ENCODE results near the gene RPL29. TPM values are rescaled to one million over a fixed set of nuclear protein-coding genes. Genes with fewer than 3 reads are reported as not detected.

Gene RPL29
- total and polyA plus RNA-seq, 7 donors = 1,247 to 2,993 (median 2,094) TPM

DNA sequence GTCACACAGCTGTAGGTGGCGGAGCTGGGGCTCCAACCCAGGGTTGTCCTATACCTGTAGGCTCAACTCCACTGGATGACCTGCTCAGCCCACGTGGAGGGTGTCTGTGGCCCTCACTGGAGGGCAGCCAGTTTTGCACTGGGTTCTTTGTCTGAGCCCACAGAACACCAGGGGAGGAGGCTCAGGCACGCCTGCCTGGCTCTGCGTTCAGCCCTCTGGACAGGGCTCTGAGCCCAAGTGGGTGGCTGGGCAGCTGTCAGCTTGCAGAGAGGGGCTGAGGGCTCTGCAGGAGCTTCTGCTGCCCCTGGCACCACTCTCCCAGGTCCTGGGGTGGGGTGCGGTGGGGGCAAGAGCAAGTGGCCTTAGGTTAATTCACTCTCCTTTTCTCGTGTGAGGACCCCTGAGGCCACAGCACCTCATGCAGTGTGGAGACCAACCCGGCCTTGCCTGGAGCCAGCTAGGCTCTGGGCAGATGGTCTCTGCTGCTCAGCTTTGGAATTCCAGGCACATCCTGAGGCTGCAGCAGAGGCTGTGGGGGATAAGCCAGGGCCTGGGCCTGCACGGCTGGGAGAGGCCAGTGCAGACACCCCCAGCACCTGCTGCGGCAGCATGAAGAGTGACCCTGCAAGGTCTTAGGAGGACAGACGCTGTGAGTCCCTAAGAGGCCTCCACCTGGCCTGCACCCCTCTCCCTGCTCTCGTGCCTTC lies 37.2 kb upstream of the RPL29 start:
- no peak for DNase-seq
- Histone ChIP-seq H3K9me3 (no peaks in the 10 kb centered on the region), H3K4me1 (no peaks in the 10 kb centered on the region), H3K27ac (no peak overlapping the region), H3K36me3 (no peaks in the 10 kb centered on the region), H3K4me3 (no peak overlapping the region), H3K27me3 (no peaks in the 10 kb centered on the region)
- intact Hi-C loops (cut with DNase I) = no loop called here
- TF ChIP-seq POLR2AphosphoS5 (IDR thresholded peaks at IDR 0.05) = no peak
- no peak for TF ChIP-seq EP300 (IDR thresholded peaks at IDR 0.05)
- TF ChIP-seq, protein P1, sequence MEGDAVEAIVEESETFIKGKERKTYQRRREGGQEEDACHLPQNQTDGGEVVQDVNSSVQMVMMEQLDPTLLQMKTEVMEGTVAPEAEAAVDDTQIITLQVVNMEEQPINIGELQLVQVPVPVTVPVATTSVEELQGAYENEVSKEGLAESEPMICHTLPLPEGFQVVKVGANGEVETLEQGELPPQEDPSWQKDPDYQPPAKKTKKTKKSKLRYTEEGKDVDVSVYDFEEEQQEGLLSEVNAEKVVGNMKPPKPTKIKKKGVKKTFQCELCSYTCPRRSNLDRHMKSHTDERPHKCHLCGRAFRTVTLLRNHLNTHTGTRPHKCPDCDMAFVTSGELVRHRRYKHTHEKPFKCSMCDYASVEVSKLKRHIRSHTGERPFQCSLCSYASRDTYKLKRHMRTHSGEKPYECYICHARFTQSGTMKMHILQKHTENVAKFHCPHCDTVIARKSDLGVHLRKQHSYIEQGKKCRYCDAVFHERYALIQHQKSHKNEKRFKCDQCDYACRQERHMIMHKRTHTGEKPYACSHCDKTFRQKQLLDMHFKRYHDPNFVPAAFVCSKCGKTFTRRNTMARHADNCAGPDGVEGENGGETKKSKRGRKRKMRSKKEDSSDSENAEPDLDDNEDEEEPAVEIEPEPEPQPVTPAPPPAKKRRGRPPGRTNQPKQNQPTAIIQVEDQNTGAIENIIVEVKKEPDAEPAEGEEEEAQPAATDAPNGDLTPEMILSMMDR (IDR thresholded peaks at IDR 0.05) = no peak
- TF ChIP-seq POLR2A (IDR thresholded peaks at IDR 0.05) = no peak
- WGBS, 2 donors = 74 to 87% methylated on average over 11 of the region's 11 CpGs

DNA sequence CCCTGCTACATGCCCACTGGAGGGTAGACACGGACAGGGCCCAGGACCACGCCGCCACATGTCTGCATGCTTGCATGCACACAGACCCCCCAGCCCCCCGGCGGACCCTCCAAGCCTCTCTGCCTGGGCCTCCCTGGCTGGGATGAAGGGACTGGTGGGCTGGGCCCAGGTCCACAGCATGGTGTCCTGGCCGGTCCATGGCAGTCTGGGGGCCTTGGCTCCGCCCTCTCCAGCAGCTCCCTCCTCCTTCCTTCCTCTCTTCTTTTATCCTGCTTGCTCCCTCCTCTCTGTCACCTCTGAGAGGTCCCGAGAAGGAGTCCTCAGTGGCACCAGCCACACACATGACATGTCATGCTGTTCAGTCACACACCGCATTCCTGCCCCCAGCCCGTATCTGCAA lies 36.2 kb upstream of the RPL29 start:
- 88 to 95% methylated on average over 10 of the region's 10 CpGs for WGBS, 2 donors
- Histone ChIP-seq H3K4me1 (no peaks in the 10 kb centered on the region), H3K36me3 (no peaks in the 10 kb centered on the region), H3K27me3 (no peaks in the 10 kb centered on the region), H3K9me3 (no peaks in the 10 kb centered on the region), H3K27ac (no peak overlapping the region), H3K4me3 (no peak overlapping the region)
- intact Hi-C loops (cut with DNase I) = no loop called here
- TF ChIP-seq EP300 (IDR thresholded peaks at IDR 0.05) (no peak), POLR2A (IDR thresholded peaks at IDR 0.05) (no peak), POLR2AphosphoS5 (IDR thresholded peaks at IDR 0.05) (no peak)
- TF ChIP-seq, protein P1 (IDR thresholded peaks at IDR 0.05) = no peak
- DNase-seq = no peak

DNA sequence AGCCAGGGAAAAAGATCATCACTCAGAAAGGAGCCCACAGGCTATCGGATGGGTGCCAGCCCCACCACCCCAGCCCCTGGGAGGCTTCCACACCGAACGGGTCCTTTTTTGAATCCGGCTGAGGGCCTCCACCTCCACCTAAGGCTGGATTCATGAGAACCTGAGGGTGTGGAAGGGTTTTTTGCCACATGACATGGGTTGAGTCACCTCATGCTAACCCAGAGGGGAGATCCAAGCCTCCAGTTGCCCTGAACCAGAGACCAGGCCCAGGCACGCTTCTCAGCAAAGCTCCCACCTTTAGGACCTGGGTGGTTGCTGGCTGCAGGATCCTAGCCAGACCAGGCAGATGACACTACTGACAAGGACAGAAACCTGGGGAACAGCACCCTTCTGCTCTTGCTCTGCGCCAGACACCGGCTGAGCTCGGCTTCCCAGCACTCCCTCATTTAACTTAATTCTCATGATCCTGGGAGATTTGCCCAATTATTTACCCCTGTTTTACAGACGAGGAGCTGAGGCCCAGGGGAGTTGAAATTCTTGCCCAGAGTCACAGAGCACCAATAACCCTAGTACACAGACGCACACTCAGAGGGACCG lies 35.1 kb upstream of the RPL29 start:
- DNase-seq = no peak
- TF ChIP-seq POLR2A (IDR thresholded peaks at IDR 0.05) (no peak), POLR2AphosphoS5 (IDR thresholded peaks at IDR 0.05) (no peak), EP300 (IDR thresholded peaks at IDR 0.05) (no peak)
- TF ChIP-seq, protein P1 (IDR thresholded peaks at IDR 0.05) = no peak
- Histone ChIP-seq H3K27me3 (no peaks in the 10 kb centered on the region), H3K27ac (no peak overlapping the region), H3K9me3 (no peaks in the 10 kb centered on the region), H3K4me3 (no peak overlapping the region), H3K36me3 (no peaks in the 10 kb centered on the region), H3K4me1 (no peaks in the 10 kb centered on the region)
- intact Hi-C loops (cut with DNase I) = no loop called here
- WGBS, 2 donors = 89 to 94% methylated on average over 11 of the region's 11 CpGs

DNA sequence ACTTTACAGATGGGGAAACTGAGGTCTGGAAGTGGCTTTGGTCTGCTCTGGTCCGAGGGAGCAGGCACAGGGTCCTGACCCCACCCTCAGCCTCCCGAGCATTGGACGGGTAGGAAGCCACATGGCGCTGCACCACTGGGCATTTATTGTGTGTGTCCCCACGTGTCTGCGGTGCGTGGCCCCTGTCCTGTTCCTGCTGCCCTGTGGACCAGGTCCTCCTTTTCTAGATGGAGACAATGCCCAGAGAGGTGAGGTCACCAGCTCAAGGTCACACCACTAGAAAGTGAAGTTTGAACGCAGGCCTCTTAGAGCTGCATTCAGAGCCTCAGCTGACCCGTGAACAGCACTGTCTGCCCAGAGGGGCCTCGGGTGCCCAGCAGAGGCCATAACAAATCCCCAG lies 33.8 kb upstream of the RPL29 start:
- no peaks in the 10 kb centered on the region for H3K27me3 ChIP-seq
- DNase-seq = no peak
- H3K27ac ChIP-seq = no peak overlapping the region

More for the DNA sequence above, 33.8 kb upstream of the RPL29 start:
- no peaks in the 10 kb centered on the region for H3K4me1 ChIP-seq
- H3K36me3 ChIP-seq = no peaks in the 10 kb centered on the region
- TF ChIP-seq POLR2AphosphoS5 (IDR thresholded peaks at IDR 0.05) = no peak
- TF ChIP-seq, protein P1 (IDR thresholded peaks at IDR 0.05) = no peak
- TF ChIP-seq EP300 (IDR thresholded peaks at IDR 0.05) = no peak
- TF ChIP-seq POLR2A (IDR thresholded peaks at IDR 0.05) = no peak
- H3K4me3 ChIP-seq = no peak overlapping the region
- H3K9me3 ChIP-seq = no peaks in the 10 kb centered on the region
- WGBS, 2 donors = 91 to 92% methylated on average over 10 of the region's 10 CpGs
- intact Hi-C loops (cut with DNase I) = no loop called here

Measured in sigmoid colon (tissue), 7 donors.